Keratinocyte (primary cell): ENCODE results near the gene NAA11.

Experiments used
- EZH2 ChIP-seq: IDR thresholded peaks from one replicate; pipeline ENCODE4 v1.6.1; 2012; ENCODE audit warnings: inconsistent platforms, mild to moderate bottlenecking, low read length, moderate library complexity
- TF ChIP-seq, protein P1 (sequence below), 3 experiments: IDR thresholded peaks in 1 of 3; conservative IDR thresholded peaks in 1 of 3; optimal IDR thresholded peaks in 1 of 3; 2 replicates in 2 of 3; 3 replicates in 1 of 3; pipeline versions ENCODE3 to v1.5.1; 2011; ENCODE audit warnings: low read length in 3 of 3, mild to moderate bottlenecking in 3 of 3, moderate library complexity in 2 of 3, control low read depth in 1 of 3, inconsistent platforms in 1 of 3; ENCODE audit not compliant: insufficient read depth in 2 of 3; ENCODE audit errors: extremely low read depth in 1 of 3

DNA sequence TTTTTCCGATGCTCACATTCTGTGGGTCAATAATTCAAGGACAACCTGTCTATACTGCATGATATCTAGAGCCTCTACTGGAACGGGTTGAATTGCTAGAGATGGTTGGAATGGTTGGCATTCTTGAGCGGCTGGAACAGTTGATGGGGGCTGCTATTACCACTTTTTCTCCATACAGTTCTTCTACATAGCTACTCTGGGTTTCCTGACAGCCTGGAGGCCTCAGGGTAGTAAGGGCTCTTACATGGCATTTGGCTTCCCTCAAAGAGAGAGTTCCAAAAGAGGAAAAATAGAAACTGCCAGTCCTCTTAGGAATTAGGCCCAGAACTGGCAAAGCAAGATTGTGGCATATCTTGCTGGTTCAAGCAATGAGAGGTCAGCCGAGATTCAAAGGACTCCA, 53.1 kb downstream of the NAA11 start:
- TF ChIP-seq, protein P1, sequence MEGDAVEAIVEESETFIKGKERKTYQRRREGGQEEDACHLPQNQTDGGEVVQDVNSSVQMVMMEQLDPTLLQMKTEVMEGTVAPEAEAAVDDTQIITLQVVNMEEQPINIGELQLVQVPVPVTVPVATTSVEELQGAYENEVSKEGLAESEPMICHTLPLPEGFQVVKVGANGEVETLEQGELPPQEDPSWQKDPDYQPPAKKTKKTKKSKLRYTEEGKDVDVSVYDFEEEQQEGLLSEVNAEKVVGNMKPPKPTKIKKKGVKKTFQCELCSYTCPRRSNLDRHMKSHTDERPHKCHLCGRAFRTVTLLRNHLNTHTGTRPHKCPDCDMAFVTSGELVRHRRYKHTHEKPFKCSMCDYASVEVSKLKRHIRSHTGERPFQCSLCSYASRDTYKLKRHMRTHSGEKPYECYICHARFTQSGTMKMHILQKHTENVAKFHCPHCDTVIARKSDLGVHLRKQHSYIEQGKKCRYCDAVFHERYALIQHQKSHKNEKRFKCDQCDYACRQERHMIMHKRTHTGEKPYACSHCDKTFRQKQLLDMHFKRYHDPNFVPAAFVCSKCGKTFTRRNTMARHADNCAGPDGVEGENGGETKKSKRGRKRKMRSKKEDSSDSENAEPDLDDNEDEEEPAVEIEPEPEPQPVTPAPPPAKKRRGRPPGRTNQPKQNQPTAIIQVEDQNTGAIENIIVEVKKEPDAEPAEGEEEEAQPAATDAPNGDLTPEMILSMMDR (optimal IDR thresholded peaks at IDR 0.05 in 1 of 3, IDR thresholded peaks at IDR 0.05 in 1 of 3, conservative IDR thresholded peaks at IDR 0.05 in 1 of 3; ENCODE audit: extremely low read depth in 1 of 3, insufficient read depth in 2 of 3, low read length in 3 of 3): no peak
- TF ChIP-seq EZH2: no peak
